ENCODE data around the gene TLE1. TPM values are rescaled to one million over a fixed set of nuclear protein-coding genes. Genes with fewer than 3 reads are reported as not detected.
"Not testable (repeated sequence)": the region's sequence is repeated elsewhere in the genome, so short reads cannot be mapped to it uniquely, and the experiment has no call there.

TLE1 gene
- total RNA-seq, result 9.7 TPM
- long read RNA-seq, partial matches to known transcripts, result 46 of 72 reads
- long read RNA-seq, other reads (novel, unspliced or antisense), result 26 of 72 reads

DNA sequence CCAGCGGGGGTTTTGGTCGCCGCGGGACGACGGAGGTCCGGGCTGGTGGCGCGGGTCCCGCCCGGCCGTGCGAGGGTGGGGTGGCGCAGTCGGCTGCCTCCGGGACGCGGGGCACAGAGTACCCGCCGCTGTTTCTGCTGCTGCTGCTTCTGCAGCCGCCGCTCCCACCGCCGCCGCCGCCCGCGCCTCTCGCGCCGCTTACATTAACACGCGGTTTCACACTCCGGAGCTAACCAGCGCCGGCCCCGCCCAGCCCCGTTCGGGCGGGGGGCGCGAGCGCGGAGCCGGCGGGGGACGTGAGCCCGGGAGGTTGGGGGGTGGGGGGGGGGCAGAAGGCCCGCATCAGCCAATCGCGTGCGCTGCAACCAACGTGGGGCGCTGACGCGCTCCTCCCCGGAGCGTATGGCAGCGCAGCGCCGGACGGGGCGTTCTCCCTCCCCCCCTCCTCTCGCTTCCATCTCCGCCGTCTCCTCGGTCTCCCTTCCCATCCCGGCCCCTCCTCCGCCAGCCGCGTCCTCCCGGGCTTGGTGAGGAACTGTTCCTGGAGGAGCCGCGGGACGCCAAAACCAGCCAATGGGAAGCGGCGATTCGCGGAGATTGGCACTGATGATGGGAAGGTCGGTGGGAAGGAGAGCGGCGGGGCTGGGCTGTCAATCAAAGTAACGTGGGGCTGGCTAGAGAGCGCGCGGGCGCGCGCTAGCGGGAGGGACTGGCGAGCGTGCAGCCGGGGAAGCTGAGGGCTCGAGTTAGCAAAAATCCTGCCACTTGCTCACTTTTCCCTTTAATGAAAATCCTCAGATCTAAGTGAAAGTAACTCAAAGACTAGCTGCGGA is at the start of gene TLE1:
TLE1 (minus strand) TSS at position 205 of the 833 bp plus-strand sequence. CDS start 1,307 bp downstream, outside the sequence.
- intact Hi-C loops (cut with DNase I), result loop anchor here (10.0 kb wide), 1 partner anchor 135 kb away; no protein-coding TSS in a partner anchor

DNA sequence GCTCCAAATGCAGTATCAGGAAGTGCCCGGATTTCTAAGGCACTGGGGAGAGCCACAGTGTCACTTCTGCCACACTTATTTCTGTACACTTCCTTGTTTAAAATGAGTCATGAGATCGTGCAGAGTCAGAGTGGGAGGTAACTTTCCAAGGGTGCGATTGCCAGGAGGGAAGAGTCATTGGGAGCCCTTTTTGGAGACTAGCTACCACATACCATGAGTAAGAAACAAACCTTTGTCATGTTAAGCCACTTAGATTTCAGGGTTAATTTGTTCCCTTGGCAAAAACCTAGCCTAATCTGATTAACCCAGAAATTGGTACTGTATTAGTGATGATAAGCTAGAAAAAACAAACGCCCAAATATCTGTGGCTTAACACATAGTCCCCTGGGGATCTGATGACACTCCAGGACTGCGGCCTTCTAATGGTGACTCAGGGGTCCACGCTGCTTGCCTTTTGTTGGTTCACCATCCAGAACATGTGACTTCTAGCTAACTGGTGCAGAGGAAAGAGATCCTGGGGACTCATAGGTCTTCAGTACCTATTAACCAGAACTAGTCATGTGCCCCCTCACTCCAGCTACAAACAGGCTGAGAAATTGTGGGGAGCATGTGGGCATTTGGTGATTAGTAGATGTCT is 48.6 kb upstream of the TLE1 start:
- DNase-seq, result no peak
- ATAC-seq (ENCODE audit: poor library complexity), result no peak
- intact Hi-C loops (cut with DNase I), result no loop called here

More for the DNA sequence above, at the start of gene TLE1:
- DNase-seq (peak; percentile 99), ATAC-seq (ENCODE audit: poor library complexity) (peak; percentile 93)

DNA sequence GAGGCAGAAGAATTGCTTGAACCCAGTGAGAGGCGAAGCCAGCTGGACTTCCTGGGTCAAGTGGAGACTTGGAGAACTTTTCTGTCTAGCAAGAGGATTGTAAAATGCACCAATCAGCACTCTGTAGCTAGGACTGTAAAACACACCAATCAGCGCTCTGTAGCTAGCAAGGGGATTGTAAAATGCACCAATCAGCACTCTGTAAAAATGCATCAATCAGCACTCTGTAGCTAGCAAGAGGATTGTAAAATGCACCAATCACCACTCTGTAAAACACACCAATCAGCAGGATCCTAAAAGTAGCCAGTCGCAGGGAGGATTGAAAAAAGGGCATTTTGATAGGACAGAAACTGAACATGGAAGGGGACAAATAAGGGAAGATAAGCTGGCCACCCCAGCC is 41.2 kb upstream of the TLE1 start:
- ATAC-seq (ENCODE audit: poor library complexity); DNase-seq; intact Hi-C loops (cut with DNase I): not testable (repeated sequence)

DNA sequence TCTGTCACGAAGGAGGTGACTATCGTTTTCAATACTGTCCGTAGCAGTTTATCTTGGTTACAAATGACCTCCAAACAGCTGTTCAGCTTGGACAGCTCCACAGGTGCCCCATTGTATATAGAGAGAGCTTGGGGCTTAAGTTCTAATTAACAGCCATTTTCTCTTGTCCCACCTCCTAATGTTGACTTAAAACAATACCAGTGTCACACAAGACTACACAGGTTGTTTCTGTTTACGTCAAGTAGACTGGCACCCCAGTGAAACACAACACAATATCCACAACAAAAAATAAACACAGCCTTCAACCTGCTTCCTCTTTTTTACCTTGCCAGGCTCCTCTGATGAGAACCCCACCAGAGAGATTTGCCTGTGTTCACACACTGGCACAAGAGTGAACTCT is 39.8 kb upstream of the TLE1 start:
- no peak for DNase-seq
- intact Hi-C loops (cut with DNase I), result no loop called here
- no peak for ATAC-seq (ENCODE audit: poor library complexity)

DNA sequence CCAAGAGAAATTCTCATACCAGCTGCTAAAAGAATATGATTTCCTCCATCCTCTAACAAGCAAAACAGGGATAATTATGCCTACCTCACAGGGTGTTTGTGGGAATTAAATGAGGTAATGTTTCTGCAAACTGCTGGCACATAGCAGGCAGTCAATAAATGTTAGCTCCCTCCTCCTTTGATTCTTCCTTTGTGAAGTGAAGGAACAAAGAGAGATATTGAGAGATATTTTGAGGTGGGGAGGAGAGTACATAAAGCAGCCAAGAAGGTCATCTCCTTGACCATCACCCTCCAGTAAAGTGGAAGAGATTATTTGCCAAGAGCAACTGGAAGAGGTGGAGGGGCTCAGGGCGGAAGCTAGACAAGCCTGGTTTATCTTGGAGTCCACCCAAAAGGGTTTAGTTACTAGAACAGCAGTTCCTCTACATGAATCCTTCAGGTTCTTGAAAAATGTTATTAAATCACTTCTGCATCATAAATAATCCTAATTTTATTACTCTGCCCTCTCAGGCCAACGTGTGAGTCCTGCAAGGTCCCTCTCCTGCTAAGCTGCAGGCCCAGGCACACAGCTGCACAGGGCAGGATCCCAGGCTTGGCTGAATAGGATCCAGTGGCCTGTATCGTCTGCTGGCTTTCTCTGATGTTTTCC is 35.0 kb upstream of the TLE1 start:
- intact Hi-C loops (cut with DNase I), result no loop called here
- DNase-seq, result no peak
- no peak for ATAC-seq (ENCODE audit: poor library complexity)

DNA sequence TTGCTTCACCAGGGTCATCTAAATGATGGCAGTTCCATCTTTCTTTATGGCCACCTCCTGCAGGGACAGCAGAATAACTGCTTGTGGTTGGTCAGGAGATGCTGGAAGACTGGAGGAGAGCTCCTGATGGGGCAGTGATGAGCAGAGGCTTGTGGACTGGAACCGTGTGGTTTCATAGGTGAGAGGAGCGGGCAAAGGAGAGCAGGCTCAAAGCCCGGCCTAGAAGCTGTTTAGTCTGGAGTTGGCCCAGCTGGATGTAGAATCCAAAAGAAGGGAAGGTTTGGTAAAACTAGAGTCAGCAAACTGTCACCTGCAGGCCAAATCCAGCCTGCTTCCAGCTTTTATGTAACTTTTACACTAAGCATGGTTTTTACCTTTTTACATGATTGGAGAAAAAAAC is 32.9 kb upstream of the TLE1 start:
- ATAC-seq (ENCODE audit: poor library complexity) (no peak), DNase-seq (no peak)
- intact Hi-C loops (cut with DNase I), result no loop called here

DNA sequence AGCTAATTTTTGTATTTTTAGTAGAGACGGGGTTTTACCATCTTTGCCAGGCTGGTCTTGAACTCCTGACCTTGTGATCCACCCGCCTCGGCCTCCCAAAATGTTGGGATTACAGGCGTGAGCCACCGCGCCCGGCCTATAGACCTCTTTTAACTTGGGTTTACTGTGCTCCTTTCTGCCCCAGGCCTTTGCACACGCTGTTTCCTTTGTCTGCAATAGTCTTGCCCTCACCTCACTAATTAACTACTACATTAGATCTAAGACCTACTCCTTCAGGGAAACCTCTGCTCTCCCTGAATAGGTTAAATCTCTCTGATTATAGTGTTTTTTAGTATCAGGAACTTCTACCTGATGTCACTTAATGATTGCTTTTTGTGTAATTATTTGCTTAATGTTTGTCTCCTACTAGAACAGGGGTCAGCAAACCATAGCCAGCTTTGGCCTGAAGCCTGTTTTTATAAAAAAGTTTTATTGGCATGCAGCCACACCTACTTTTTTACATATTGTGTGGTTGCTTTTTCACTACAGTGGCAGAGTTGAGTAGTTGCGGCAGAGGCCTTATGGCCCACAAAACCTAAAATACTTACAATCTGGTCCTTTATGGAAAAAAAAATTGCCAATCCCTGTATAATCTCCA is 31.2 kb upstream of the TLE1 start:
- intact Hi-C loops (cut with DNase I), result no loop called here
- no peak for ATAC-seq (ENCODE audit: poor library complexity)
- DNase-seq, result no peak

DNA sequence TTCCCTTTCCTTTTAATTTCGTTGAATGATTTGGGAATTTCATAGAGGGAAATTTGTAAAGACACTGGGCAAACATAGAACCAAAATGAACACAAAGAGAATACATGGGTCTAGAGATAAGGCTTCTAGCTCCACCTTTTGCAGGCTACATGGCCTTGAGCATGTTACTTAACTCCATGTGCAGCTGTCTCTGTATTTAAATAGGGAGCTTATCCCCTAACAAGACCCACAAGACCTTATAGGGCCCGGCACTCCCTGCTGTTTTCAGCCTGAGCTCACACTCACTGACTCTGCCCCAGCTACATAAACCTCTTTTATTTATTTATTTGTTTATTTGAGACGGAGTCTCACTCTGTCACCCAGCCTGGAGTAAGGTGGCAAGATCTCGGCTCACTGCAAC is 30.6 kb upstream of the TLE1 start:
- DNase-seq, result no peak
- intact Hi-C loops (cut with DNase I), result no loop called here
- no peak for ATAC-seq (ENCODE audit: poor library complexity)

DNA sequence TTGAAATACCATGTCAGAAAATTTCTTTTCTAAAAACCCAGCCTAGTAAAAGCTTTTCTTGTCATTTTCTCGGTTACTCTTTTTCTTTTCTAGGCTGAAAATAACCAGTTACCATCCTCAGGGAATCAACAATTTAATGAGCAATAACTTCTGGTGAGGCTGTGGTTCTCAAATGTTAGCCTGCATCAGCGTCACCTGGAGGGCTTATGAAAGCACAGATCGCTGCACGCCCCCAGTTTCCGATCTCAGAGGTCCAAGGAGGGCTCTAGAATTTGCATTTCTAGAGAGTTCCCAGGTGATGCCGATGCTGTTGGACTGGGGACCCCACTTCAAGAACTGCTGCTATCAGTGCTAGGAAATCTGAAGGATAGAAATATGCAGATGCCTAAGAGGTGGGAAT is 28.9 kb upstream of the TLE1 start:
- DNase-seq (no peak), ATAC-seq (ENCODE audit: poor library complexity) (no peak)
- intact Hi-C loops (cut with DNase I), result no loop called here

DNA sequence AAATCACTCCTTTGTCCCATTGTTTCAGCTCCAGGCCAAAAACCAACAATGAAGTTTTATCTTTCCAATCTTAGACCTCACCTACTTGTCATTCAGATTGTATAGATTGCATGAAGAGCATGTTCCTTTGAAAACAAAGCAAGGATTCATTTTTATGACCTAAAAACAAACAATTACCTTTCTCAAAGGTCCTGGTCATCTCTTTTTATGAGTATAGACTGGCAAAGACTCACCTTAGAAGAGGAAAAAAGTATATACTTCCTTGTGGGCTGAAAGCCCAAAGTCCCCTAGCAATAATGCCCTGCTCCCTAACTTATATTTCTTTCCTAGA is 28.4 kb upstream of the TLE1 start:
- ATAC-seq (ENCODE audit: poor library complexity) (no peak), DNase-seq (no peak)
- intact Hi-C loops (cut with DNase I), result no loop called here

DNA sequence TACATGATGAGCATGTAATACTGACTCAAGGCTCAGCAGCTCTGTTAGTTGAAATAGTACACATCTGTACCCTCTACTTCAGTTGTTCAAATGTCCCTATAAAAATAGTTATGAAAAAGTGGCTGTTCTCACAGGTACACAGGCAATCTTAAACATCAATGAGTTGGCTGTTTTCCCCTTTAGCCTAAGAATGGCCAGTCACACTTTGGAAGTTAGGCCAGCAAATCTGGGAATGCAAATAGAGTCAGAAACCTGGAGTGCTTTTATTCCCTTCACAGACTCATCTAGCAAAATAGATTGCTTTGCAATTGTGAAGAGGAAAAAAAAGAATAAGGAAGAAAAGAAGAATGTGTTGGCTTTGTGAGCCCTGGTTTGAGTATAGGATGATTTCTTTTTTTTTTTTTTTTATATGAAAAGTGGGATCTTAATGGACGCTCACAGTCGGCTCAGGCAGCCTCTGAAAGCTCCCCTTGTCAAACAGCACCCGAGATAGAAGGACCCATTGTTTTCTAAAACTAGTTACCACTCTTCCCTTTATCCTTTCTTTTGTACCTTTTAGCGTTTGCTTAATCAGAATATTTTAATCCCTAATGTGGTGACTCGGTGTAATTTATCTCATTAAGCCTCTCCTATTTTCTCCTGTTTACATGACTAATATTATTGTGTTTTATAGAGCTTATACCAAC is 27.9 kb upstream of the TLE1 start:
- no peak for DNase-seq
- intact Hi-C loops (cut with DNase I), result no loop called here
- no peak for ATAC-seq (ENCODE audit: poor library complexity)

DNA sequence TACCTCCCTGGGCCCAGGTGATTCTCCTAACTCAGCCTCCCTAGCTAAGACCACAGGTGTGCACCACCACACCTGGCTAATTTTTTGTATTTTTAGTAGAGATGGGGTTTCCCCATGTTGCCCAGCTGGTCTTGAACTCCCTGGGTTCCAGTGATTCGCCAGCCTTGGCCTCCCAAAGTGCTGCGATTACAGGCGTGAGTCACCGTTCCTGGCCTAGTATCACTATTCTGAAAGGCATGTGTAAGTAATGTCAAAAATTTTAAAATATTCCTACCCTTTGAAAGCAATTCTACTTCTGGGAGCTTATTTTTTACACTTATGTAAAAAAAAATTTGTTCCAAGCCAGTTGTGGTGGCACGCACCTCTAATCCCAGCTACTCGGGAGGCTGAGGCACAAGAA is 27.1 kb upstream of the TLE1 start:
- DNase-seq (no peak), ATAC-seq (ENCODE audit: poor library complexity) (no peak)
- intact Hi-C loops (cut with DNase I), result no loop called here

DNA sequence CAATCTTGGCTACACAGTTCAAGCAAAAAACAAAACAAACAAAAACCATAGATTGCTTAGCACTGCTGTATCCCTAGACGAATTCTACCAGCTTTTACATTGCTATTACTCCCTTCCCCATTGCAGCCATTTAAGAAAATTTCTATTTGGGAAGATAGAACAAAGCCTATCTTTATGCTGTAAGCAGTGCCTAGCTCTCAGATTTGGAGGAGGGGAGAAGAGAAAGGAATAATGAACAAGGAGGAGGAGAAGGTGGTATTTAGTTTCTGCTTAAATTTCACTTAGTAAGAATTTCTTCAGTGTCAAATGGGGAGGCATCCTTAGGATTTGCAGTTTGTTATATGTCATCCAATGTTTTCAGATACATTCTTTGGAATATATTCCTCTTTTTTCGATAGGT is 16.2 kb upstream of the TLE1 start:
- ATAC-seq (ENCODE audit: poor library complexity) (no peak), DNase-seq (no peak)
- intact Hi-C loops (cut with DNase I), result no loop called here

DNA sequence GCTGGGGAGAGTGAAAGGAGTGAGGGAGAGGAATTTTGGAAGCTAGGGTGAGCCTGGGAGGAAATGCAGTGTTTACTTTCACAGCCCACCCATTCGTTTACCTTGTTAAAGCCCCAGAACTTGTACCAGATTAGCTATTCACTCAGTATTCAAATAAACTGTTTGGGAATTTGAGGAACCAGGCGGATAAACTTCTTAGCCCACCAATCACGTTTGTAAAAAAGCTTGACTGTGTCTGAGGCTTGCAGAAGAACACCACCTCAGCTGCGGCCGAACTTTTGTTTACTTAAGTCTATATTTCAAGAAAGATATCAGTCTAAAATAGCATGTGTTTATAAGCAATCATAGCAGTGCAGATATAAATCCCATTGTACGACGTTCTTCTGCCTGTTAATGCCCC is 5.2 kb upstream of the TLE1 start:
- intact Hi-C loops (cut with DNase I), result loop anchor here (10.0 kb wide), 1 partner anchor 130 kb away; no protein-coding TSS in a partner anchor
- ATAC-seq (ENCODE audit: poor library complexity) (no peak), DNase-seq (no peak)

DNA sequence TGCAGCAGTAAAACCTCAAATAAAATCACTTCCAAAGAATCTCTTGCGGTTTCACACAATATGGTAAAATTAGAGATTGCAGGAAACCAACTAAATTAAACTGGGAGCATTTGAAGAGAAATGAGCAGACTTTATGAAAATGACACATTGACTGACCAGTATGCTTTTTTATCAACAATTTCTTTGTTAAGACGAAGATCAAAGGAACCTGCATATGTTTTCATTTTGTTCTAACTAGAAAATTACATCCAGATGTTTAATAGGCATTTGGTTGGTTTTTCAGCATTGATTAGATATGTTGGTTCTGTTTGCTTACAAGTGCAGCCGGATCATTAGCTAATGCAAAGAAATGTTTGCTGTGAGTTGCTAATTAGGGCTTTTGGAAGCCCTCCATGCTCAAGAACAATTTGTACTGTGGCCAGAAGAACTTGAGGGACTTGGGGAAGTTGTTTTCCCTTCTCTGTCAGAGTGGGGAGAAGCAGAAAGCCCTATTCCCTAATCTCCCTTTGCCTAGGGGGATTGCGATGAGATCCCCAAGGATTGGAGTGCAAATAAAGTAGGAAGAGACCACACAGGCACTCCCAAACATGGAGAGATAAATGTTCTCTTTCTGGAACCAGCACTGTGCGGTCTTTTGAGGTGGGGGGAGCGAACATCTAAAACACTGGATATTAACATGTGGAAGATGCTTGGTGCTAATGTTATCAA is 4.5 kb upstream of the TLE1 start:
- intact Hi-C loops (cut with DNase I), result loop anchor here (10.0 kb wide), 1 partner anchor 131 kb away; no protein-coding TSS in a partner anchor
- DNase-seq, result no peak
- ATAC-seq (ENCODE audit: poor library complexity), result no peak

DNA sequence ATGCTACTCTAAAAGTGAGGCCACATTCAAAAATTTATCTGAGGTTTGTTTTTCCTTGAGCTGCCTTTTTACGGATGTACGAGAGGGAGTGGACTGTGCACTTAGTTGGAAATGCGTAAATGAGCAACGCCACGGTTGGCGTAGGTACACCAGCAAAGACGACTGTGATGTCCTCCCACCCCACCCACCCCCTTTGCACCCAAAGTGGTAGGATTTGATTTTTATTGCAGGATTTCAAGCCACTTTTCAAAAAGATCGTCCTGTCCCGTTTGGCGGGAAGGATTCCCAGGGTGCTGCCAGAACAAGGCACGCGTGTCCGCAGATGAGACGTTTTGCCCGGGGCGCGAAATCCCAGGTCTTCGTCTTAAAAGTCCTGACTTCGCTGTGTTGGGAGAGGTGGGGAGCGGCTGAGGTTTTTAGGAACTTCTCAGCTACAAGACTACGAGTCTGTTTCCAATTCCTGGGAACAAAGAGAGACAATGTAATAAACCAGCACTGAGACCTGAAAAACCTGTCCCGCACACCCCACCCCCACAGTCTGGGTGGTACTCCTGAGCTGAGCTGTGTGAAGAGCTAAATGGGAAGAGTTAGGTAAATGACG is 1.0 kb upstream of the TLE1 start:
- no peak for ATAC-seq (ENCODE audit: poor library complexity)
- intact Hi-C loops (cut with DNase I), result loop anchor here (10.0 kb wide), 1 partner anchor 134 kb away; no protein-coding TSS in a partner anchor
- DNase-seq, result no peak

DNA sequence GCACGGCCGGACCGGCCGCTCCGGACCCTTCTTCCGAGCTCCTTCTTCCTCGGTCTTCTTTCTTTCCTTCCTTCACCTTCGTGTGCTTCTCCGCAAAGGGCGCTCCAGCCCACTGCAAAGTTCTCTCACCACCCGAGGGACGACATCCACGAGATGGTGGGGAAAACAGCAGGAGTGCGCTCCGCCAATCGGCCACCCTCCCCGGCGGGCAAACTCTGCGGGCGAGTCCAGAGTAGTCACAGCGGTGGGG is 329 bp downstream of the TLE1 start:
- ATAC-seq (ENCODE audit: poor library complexity); intact Hi-C loops (cut with DNase I); DNase-seq: not testable (repeated sequence)

Measured in Right ventricle myocardium superior (tissue), 1 donor.